AG09319 (cell line): ENCODE data around the gene MUC5AC.
"Not testable (repeated sequence)": the region's sequence is repeated elsewhere in the genome, so short reads cannot be mapped to it uniquely, and the experiment has no call there.

Experiments used
- DNase-seq: peaks from one replicate; pipeline ENCODE4 v3.0.0-alpha.2; 2010; ENCODE audit warnings: low read depth; ENCODE audit errors: extremely low read depth
- TF ChIP-seq, protein P1 (sequence below): IDR thresholded peaks from 2 replicates; pipeline ENCODE4 v1.5.1; 2011; ENCODE audit warnings: low read depth, mild to moderate bottlenecking, inconsistent platforms, low read length, moderate library complexity

MUC5AC gene

GRCh38 chr11:1206391-1207271 is 48.9 kb downstream of the MUC5AC start:
- no peak for DNase-seq
- TF ChIP-seq, protein P1, sequence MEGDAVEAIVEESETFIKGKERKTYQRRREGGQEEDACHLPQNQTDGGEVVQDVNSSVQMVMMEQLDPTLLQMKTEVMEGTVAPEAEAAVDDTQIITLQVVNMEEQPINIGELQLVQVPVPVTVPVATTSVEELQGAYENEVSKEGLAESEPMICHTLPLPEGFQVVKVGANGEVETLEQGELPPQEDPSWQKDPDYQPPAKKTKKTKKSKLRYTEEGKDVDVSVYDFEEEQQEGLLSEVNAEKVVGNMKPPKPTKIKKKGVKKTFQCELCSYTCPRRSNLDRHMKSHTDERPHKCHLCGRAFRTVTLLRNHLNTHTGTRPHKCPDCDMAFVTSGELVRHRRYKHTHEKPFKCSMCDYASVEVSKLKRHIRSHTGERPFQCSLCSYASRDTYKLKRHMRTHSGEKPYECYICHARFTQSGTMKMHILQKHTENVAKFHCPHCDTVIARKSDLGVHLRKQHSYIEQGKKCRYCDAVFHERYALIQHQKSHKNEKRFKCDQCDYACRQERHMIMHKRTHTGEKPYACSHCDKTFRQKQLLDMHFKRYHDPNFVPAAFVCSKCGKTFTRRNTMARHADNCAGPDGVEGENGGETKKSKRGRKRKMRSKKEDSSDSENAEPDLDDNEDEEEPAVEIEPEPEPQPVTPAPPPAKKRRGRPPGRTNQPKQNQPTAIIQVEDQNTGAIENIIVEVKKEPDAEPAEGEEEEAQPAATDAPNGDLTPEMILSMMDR, result no peak

- DNase-seq, result no peak
- TF ChIP-seq, protein P1, result no peak
Observed at GRCh38 chr11:1207401-1208143, 49.8 kb downstream of the MUC5AC start.

GRCh38 chr11:1208144-1208393 is 50.3 kb downstream of the MUC5AC start:
- TF ChIP-seq, protein P1, result no peak
- no peak for DNase-seq

- TF ChIP-seq, protein P1, result no peak
- DNase-seq, result no peak
Observed at GRCh38 chr11:1208394-1209261, 50.9 kb downstream of the MUC5AC start.

GRCh38 chr11:1209371-1210057 is 51.8 kb downstream of the MUC5AC start:
- TF ChIP-seq, protein P1, result no peak
- no peak for DNase-seq

- TF ChIP-seq, protein P1, result no peak
- no peak for DNase-seq
Observed at GRCh38 chr11:1211838-1212237, 54.1 kb downstream of the MUC5AC start.

DNA sequence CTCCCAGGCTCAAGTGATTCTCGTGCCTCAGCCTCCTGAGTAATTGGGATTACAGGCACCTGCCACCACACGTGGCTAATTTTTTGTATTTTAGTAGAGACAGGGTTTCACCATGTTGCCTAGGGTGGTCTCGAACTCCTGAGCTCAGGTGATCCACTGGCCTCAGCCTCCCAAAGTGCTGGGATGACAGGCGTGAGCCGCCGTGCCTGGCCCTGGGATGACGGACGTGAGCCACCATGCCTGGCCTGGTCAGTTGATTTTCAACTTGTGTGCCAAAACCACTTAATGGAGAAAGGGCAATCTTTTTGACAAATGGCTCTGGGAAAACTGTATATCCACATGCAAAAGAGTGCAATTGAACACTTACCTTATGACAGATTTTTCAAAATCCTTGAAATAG is 58.1 kb downstream of the MUC5AC start:
- DNase-seq, result not testable (repeated sequence)
